ENCODE measurements around the gene PLPPR3. TPM values are rescaled to one million over a fixed set of nuclear protein-coding genes. Genes with fewer than 3 reads are reported as not detected.

Gene PLPPR3
- total RNA-seq, 1 experiment from 2014 or later, result 63.7 TPM

- ATAC-seq (no peak), DNase-seq (ENCODE audit: low read depth, low spot score) (no peak)
- intact Hi-C loops (cut with micrococcal nuclease; ENCODE audit: unreplicated experiment), result no loop called here
- H3K27me3 ChIP-seq (ENCODE audit: control insufficient read depth, insufficient read depth, low read length), result no peaks in the 10 kb centered on the region
- peak overlapping the region; percentile 82 to 87 for H3K4me3 ChIP-seq (ENCODE audit: low read depth in 2 of 2, low read length in 2 of 2)
- H3K36me3 ChIP-seq (ENCODE audit: control insufficient read depth, insufficient read depth, low read length), result peaks cover 16% of the 10 kb centered on the region
- H3K4me1 ChIP-seq (ENCODE audit: control insufficient read depth, insufficient read depth, low read length), result peaks cover 18% of the 10 kb centered on the region
- H3K9me3 ChIP-seq (ENCODE audit: control insufficient read depth, insufficient read depth, low read depth, low read length), result no peaks in the 10 kb centered on the region
- no TSS peak for BruUV-seq (replicated peaks)
- TF ChIP-seq SIN3A (IDR thresholded peaks at IDR 0.05; ENCODE audit: borderline replicate concordance, insufficient read depth, low read depth, low read length) (no peak), REST (IDR thresholded peaks at IDR 0.05; ENCODE audit: insufficient read depth in 1 of 2, low read depth in 2 of 2, low read length in 1 of 2) (no peak), CTCF (IDR thresholded peaks at IDR 0.05) (no peak), POLR2AphosphoS5 (IDR thresholded peaks at IDR 0.05; ENCODE audit: low read depth, low read length) (no peak), TCF7L2 (IDR thresholded peaks at IDR 0.05; ENCODE audit: low read depth, low read length) (no peak)
- POLR2A ChIA-PET, result no interaction called here
- CTCF ChIA-PET, result interaction anchor here (0.6 kb wide), 1 partner anchor 239 kb away, joined by 3 read pairs; no protein-coding TSS in a partner anchor
- H3K27ac ChIP-seq (ENCODE audit: low read length), result peak overlapping the region; percentile 89
- in situ Hi-C loops (cut with HindIII; ENCODE audit: low pct_unique_long_range_greater_than_20kb, low sequenced_read_pairs), result no loop called here
Observed at GRCh38 chr19:801861-802497, 19.8 kb downstream of the PLPPR3 start.

- DNase-seq (ENCODE audit: low read depth, low spot score) (no peak), ATAC-seq (no peak)
- intact Hi-C loops (cut with micrococcal nuclease; ENCODE audit: unreplicated experiment), result no loop called here
- Histone ChIP-seq H3K27ac (ENCODE audit: low read length) (peak overlapping the region; percentile 89), H3K36me3 (ENCODE audit: control insufficient read depth, insufficient read depth, low read length) (peaks cover 13% of the 10 kb centered on the region), H3K4me3 (ENCODE audit: low read depth in 2 of 2, low read length in 2 of 2) (peak overlapping the region; percentile 82 to 87), H3K27me3 (ENCODE audit: control insufficient read depth, insufficient read depth, low read length) (no peaks in the 10 kb centered on the region), H3K4me1 (ENCODE audit: control insufficient read depth, insufficient read depth, low read length) (peaks cover 18% of the 10 kb centered on the region), H3K9me3 (ENCODE audit: control insufficient read depth, insufficient read depth, low read depth, low read length) (no peaks in the 10 kb centered on the region)
- CTCF ChIA-PET, result no interaction called here
- POLR2A ChIA-PET, result no interaction called here
- in situ Hi-C loops (cut with HindIII; ENCODE audit: low pct_unique_long_range_greater_than_20kb, low sequenced_read_pairs), result no loop called here
- TF ChIP-seq REST (IDR thresholded peaks at IDR 0.05; ENCODE audit: insufficient read depth in 1 of 2, low read depth in 2 of 2, low read length in 1 of 2) (no peak), CTCF (IDR thresholded peaks at IDR 0.05) (no peak), POLR2AphosphoS5 (IDR thresholded peaks at IDR 0.05; ENCODE audit: low read depth, low read length) (no peak), SIN3A (IDR thresholded peaks at IDR 0.05; ENCODE audit: borderline replicate concordance, insufficient read depth, low read depth, low read length) (no peak), TCF7L2 (IDR thresholded peaks at IDR 0.05; ENCODE audit: low read depth, low read length) (no peak)
- no TSS peak for BruUV-seq (replicated peaks)
Observed at GRCh38 chr19:801030-801860, 20.5 kb downstream of the PLPPR3 start.
